T-helper 17 cell (primary cell): ENCODE measurements around the gene PCDHB14. TPM values are rescaled to one million over a fixed set of nuclear protein-coding genes. Genes with fewer than 3 reads are reported as not detected.

Experiments
- ATAC-seq: fragments of 150-1000 bp; cut with Tn5 transposase; 2 replicates; pipeline ENCODE4 v1.10.0; 2021; ENCODE audit warnings: mild to moderate bottlenecking, moderate library complexity
- DNase-seq, 3 donors: peaks; one replicate each; pipeline versions ENCODE4 v3.0.0 to v3.0.0-alpha.2; 2020 to 2021
- H3K9me3 ChIP-seq: one replicate; pipeline ENCODE4 v1.7.0; 2013; ENCODE audit warnings: low read length, mild to moderate bottlenecking; ENCODE audit not compliant: control insufficient read depth, poor library complexity, severe bottlenecking
- H3K27ac Mint-ChIP-seq: one replicate; pipeline ENCODE4 v1.8.0; 2022; ENCODE audit warnings: mild to moderate bottlenecking, moderate library complexity, mixed read lengths
- H3K27me3 Mint-ChIP-seq: one replicate; pipeline ENCODE4 v1.8.0; 2022; ENCODE audit warnings: mixed read lengths
- H3K36me3 Mint-ChIP-seq: one replicate; pipeline ENCODE4 v1.8.0; 2022; ENCODE audit warnings: low read depth, mixed read lengths
- H3K4me1 Mint-ChIP-seq: one replicate; pipeline ENCODE4 v1.8.0; 2022; ENCODE audit warnings: mild to moderate bottlenecking, mixed read lengths
- H3K4me3 Mint-ChIP-seq: one replicate; pipeline ENCODE4 v1.8.0; 2022; ENCODE audit warnings: mild to moderate bottlenecking, moderate library complexity, mixed read lengths
- total RNA-seq, 4 donors: library from RNA in 2 of 4; stranded (reverse) in 2 of 4; gene quantifications; one replicate each; pipeline ENCODE4 v1.2.3 and lab custom pipeline; 2022 to 2026

PCDHB14 gene
- total RNA-seq, 2 donors from 2014 or later: not detected

- no peaks in the 10 kb centered on the region for H3K36me3 Mint-ChIP-seq
- DNase-seq (no peak), ATAC-seq (no peak)
- no peaks in the 10 kb centered on the region for H3K27me3 Mint-ChIP-seq
- no peak overlapping the region for H3K27ac Mint-ChIP-seq
- H3K9me3 ChIP-seq: peaks cover 21% of the 10 kb centered on the region
- H3K4me3 Mint-ChIP-seq: no peak overlapping the region
- H3K4me1 Mint-ChIP-seq: no peaks in the 10 kb centered on the region
Observed at GRCh38 chr5:141261238-141261546, 38.0 kb downstream of the PCDHB14 start.

- H3K9me3 ChIP-seq: peaks cover 17% of the 10 kb centered on the region
- Mint-ChIP-seq H3K27ac (no peak overlapping the region), H3K4me1 (no peaks in the 10 kb centered on the region), H3K36me3 (no peaks in the 10 kb centered on the region), H3K4me3 (no peak overlapping the region), H3K27me3 (no peaks in the 10 kb centered on the region)
- ATAC-seq: no peak
- DNase-seq: no peak
Observed at GRCh38 chr5:141269195-141269594, 46.1 kb downstream of the PCDHB14 start.

GRCh38 chr5:141272906-141273305, 49.8 kb downstream of the PCDHB14 start:
- ATAC-seq (no peak), DNase-seq (no peak)
- Mint-ChIP-seq H3K36me3 (no peaks in the 10 kb centered on the region), H3K4me3 (no peak overlapping the region), H3K4me1 (no peaks in the 10 kb centered on the region), H3K27ac (no peak overlapping the region), H3K27me3 (no peaks in the 10 kb centered on the region)
- peaks cover 14% of the 10 kb centered on the region for H3K9me3 ChIP-seq

Other genes with a start within 250 kb of the PCDHB14 start
- gene PCDHB1, start 172.0 kb upstream of the PCDHB14 start, total RNA-seq: not detected
- under 1 TPM; 0.13 to 0.25 TPM for gene PCDHB2, start 128.7 kb upstream of the PCDHB14 start, total RNA-seq
- not detected for gene PCDHB3, start 122.9 kb upstream of the PCDHB14 start, total RNA-seq
- gene PCDHB4, start 101.5 kb upstream of the PCDHB14 start, total RNA-seq: not detected
- under 1 TPM; 0.12 to 0.34 TPM for gene PCDHB5, start 88.1 kb upstream of the PCDHB14 start, total RNA-seq
- not detected for gene PCDHB6, start 73.3 kb upstream of the PCDHB14 start, total RNA-seq
- not detected for gene PCDHB7, start 50.7 kb upstream of the PCDHB14 start, total RNA-seq
- gene PCDHB8, start 45.6 kb upstream of the PCDHB14 start, total RNA-seq: not detected
- gene PCDHB16, start 41.0 kb upstream of the PCDHB14 start, total RNA-seq: not detected
- 1 to 10 TPM in 1 of 2 donors, not detected in 1; 1.0 TPM for gene PCDHB9, start 36.2 kb upstream of the PCDHB14 start, total RNA-seq
- not detected for gene PCDHB10, start 31.0 kb upstream of the PCDHB14 start, total RNA-seq
- gene PCDHB11, start 23.7 kb upstream of the PCDHB14 start, total RNA-seq: not detected
- gene PCDHB12, start 14.6 kb upstream of the PCDHB14 start, total RNA-seq: not detected
- gene PCDHB13, start 9.4 kb upstream of the PCDHB14 start, total RNA-seq: not detected
- gene PCDHB15, start 22.1 kb downstream of the PCDHB14 start, total RNA-seq: under 1 TPM in 1 of 2 donors, not detected in 1; 0.10 TPM
- gene SLC25A2, start 80.7 kb downstream of the PCDHB14 start, total RNA-seq: under 1 TPM; 0.65 to 0.70 TPM
- gene TAF7, start 97.4 kb downstream of the PCDHB14 start, total RNA-seq: 10 to 100 TPM; 74.4 to 90.7 TPM
- not detected for gene PCDHGA1, start 107.2 kb downstream of the PCDHB14 start, total RNA-seq
- gene PCDHGA2, start 115.4 kb downstream of the PCDHB14 start, total RNA-seq: not detected
- under 1 TPM in 1 of 2 donors, not detected in 1; 0.22 TPM for gene PCDHGA3, start 120.5 kb downstream of the PCDHB14 start, total RNA-seq
- under 1 TPM in 1 of 2 donors, not detected in 1; 0.13 TPM for gene PCDHGB1, start 126.8 kb downstream of the PCDHB14 start, total RNA-seq
- under 1 TPM in 1 of 2 donors, not detected in 1; 0.12 TPM for gene PCDHGA4, start 131.7 kb downstream of the PCDHB14 start, total RNA-seq
- gene PCDHGB2, start 136.7 kb downstream of the PCDHB14 start, total RNA-seq: under 1 TPM; 0.44 to 0.45 TPM
- gene PCDHGA5, start 140.8 kb downstream of the PCDHB14 start, total RNA-seq: under 1 TPM in 1 of 2 donors, not detected in 1; 0.16 TPM
- under 1 TPM; 0.13 to 0.32 TPM for gene PCDHGB3, start 146.9 kb downstream of the PCDHB14 start, total RNA-seq
- gene PCDHGA6, start 150.5 kb downstream of the PCDHB14 start, total RNA-seq: under 1 TPM; 0.10 to 0.40 TPM
- gene PCDHGA7, start 159.4 kb downstream of the PCDHB14 start, total RNA-seq: under 1 TPM in 1 of 2 donors, not detected in 1; 0.25 TPM
- gene PCDHGB4, start 164.4 kb downstream of the PCDHB14 start, total RNA-seq: under 1 TPM; 0.08 to 0.10 TPM
- gene PCDHGA8, start 169.3 kb downstream of the PCDHB14 start, total RNA-seq: under 1 TPM in 1 of 2 donors, not detected in 1; 0.05 TPM
- gene PCDHGB5, start 174.6 kb downstream of the PCDHB14 start, total RNA-seq: under 1 TPM; 0.26 to 0.35 TPM
- gene PCDHGA9, start 179.4 kb downstream of the PCDHB14 start, total RNA-seq: not detected
- under 1 TPM; 0.10 to 0.20 TPM for gene PCDHGB6, start 184.7 kb downstream of the PCDHB14 start, total RNA-seq
- gene PCDHGA10, start 189.6 kb downstream of the PCDHB14 start, total RNA-seq: under 1 TPM; 0.10 to 0.18 TPM
- not detected for gene PCDHGB7, start 194.3 kb downstream of the PCDHB14 start, total RNA-seq
- gene PCDHGA11, start 197.7 kb downstream of the PCDHB14 start, total RNA-seq: not detected
- not detected for gene PCDHGA12, start 207.2 kb downstream of the PCDHB14 start, total RNA-seq